HG03045 (cell line): ENCODE data around the gene CLRN3.

Experiments used
- ATAC-seq: cut with Tn5 transposase; IDR thresholded peaks from one replicate; pipeline ENCODE4 v1.9.1; 2021; ENCODE audit warnings: mild to moderate bottlenecking, moderate library complexity; ENCODE audit not compliant: unreplicated experiment

CLRN3 gene

GRCh38 chr10:127919418-127920271, 26.9 kb upstream of the CLRN3 start:
- no peak for ATAC-seq

- no peak for ATAC-seq
Observed at GRCh38 chr10:127918572-127918971, 25.8 kb upstream of the CLRN3 start.

GRCh38 chr10:127916826-127917225, 24.1 kb upstream of the CLRN3 start:
- ATAC-seq: no peak

GRCh38 chr10:127915324-127915723, 22.6 kb upstream of the CLRN3 start:
- ATAC-seq: no peak

GRCh38 chr10:127913368-127913759, 20.6 kb upstream of the CLRN3 start:
- ATAC-seq: no peak

GRCh38 chr10:127912607-127913367, 20.0 kb upstream of the CLRN3 start:
- ATAC-seq: no peak

- ATAC-seq: no peak
Observed at GRCh38 chr10:127911867-127912257, 19.1 kb upstream of the CLRN3 start.

GRCh38 chr10:127911218-127911866, 18.6 kb upstream of the CLRN3 start:
- no peak for ATAC-seq

GRCh38 chr10:127910464-127910770, 17.7 kb upstream of the CLRN3 start:
- ATAC-seq: no peak

GRCh38 chr10:127909716-127910463, 17.1 kb upstream of the CLRN3 start:
- ATAC-seq: no peak

- ATAC-seq: no peak
Observed at GRCh38 chr10:127908959-127909267, 16.2 kb upstream of the CLRN3 start.

- no peak for ATAC-seq
Observed at GRCh38 chr10:127908106-127908958, 15.6 kb upstream of the CLRN3 start.

GRCh38 chr10:127907411-127908105, 14.8 kb upstream of the CLRN3 start:
- no peak for ATAC-seq

- peak; percentile 74 for ATAC-seq
Observed at GRCh38 chr10:127906548-127907377, 14.0 kb upstream of the CLRN3 start, which contains the start of gene PTPRE. Gene PTPRE (plus strand): TSS chr10:127907103. CDS start chr10:128040882, 133,779 bp downstream.

- no peak for ATAC-seq
Observed at GRCh38 chr10:127905848-127906261, 13.1 kb upstream of the CLRN3 start.

GRCh38 chr10:127905001-127905847, 12.5 kb upstream of the CLRN3 start:
- ATAC-seq: no peak

- no peak for ATAC-seq
Observed at GRCh38 chr10:127904311-127905000, 11.7 kb upstream of the CLRN3 start.
